HCT116 (cell line): ENCODE measurements around the gene LHX1.

Source experiments
- CEBPB ChIP-seq: IDR thresholded peaks from 2 replicates; pipeline ENCODE4 v1.6.1; 2012; ENCODE audit warnings: low read depth
- CTCF ChIP-seq, 3 experiments: fragments of 200-600 bp in 1 of 3; sonication (generic) in 1 of 3; IDR thresholded peaks in 2 of 3; conservative IDR thresholded peaks in 1 of 3; 2 replicates each; pipeline ENCODE4 v1.5.1; 2012 to 2017; ENCODE audit warnings: low read depth in 2 of 3, low read length in 2 of 3, antibody characterized with exemption in 1 of 3, borderline replicate concordance in 1 of 3, control low read depth in 1 of 3, mild to moderate bottlenecking in 1 of 3, mixed read lengths in 1 of 3, mixed run types in 1 of 3, moderate library complexity in 1 of 3; ENCODE audit not compliant: insufficient read depth in 1 of 3
- EZH2 ChIP-seq: fragments of 200-600 bp; sonication (generic); IDR thresholded peaks from 2 replicates; pipeline ENCODE4 v1.6.1; 2017; ENCODE audit warnings: antibody characterized with exemption, mixed run types
- MAX ChIP-seq: IDR thresholded peaks from 2 replicates; pipeline ENCODE4 v1.6.1; 2012
- POLR2A ChIP-seq: IDR thresholded peaks from 2 replicates; pipeline ENCODE4 v1.7.0; 2011; ENCODE audit warnings: borderline replicate concordance; ENCODE audit not compliant: insufficient read depth, insufficient read length; ENCODE audit errors: extremely low read depth
- POLR2AphosphoS5 ChIP-seq: IDR thresholded peaks from 2 replicates; pipeline ENCODE4 v1.6.1; 2011; ENCODE audit warnings: mild to moderate bottlenecking, low read depth, low read length, moderate library complexity
- REST ChIP-seq: IDR thresholded peaks from 2 replicates; pipeline ENCODE4 v1.6.1; 2012; ENCODE audit warnings: low read depth
- SIN3A ChIP-seq: IDR thresholded peaks from 2 replicates; pipeline ENCODE4 v1.6.1; 2012; ENCODE audit warnings: low read depth
- YY1 ChIP-seq: IDR thresholded peaks from 2 replicates; pipeline ENCODE4 v1.6.1; 2011; ENCODE audit warnings: low read length, low read depth, moderate library complexity, mild to moderate bottlenecking; ENCODE audit not compliant: insufficient replicate concordance; ENCODE audit errors: extremely low read depth
- ZNF274 ChIP-seq: fragments of 200-500 bp; sonication (Bioruptor generic); IDR thresholded peaks from 2 replicates; pipeline ENCODE4 v1.6.1; 2014; ENCODE audit warnings: mild to moderate bottlenecking, low read depth, low read length, inconsistent platforms

- no peak for TF ChIP-seq CTCF (IDR thresholded peaks at IDR 0.05 in 2 of 3, conservative IDR thresholded peaks at IDR 0.05 in 1 of 3; ENCODE audit: borderline replicate concordance in 1 of 3, insufficient read depth in 1 of 3, low read depth in 2 of 3, low read length in 2 of 3)
- TF ChIP-seq ZNF274 = no peak
- TF ChIP-seq REST = no peak
- TF ChIP-seq MAX = no peak
- no peak for TF ChIP-seq EZH2
- no peak for TF ChIP-seq SIN3A
- no peak for TF ChIP-seq POLR2AphosphoS5
- TF ChIP-seq YY1 = no peak
- no peak for TF ChIP-seq POLR2A
- TF ChIP-seq CEBPB = no peak
Observed at GRCh38 chr17:36949461-36949927, 12.2 kb downstream of the LHX1 start.
